ENCODE results near the gene GAS2L1. TPM values are rescaled to one million over a fixed set of nuclear protein-coding genes. Genes with fewer than 3 reads are reported as not detected.

GAS2L1 gene
- total RNA-seq, 1 donor: 11.6 TPM

GRCh38 chr22:29275819-29276565, 30.5 kb upstream of the GAS2L1 start:
- H3K27me3 ChIP-seq (ENCODE audit: insufficient read depth, low read length): no peaks in the 10 kb centered on the region
- H4K20me1 ChIP-seq (ENCODE audit: insufficient read depth, low read length): peaks cover 90% of the 10 kb centered on the region
- H3K36me3 ChIP-seq (ENCODE audit: insufficient read depth, low read length): peaks cover 92% of the 10 kb centered on the region
- peaks cover 15% of the 10 kb centered on the region for H3K4me1 ChIP-seq (ENCODE audit: insufficient read depth, low read length)
- no peak overlapping the region for H3K4me2 ChIP-seq (ENCODE audit: insufficient read depth, low read length)
- H3K27ac ChIP-seq (ENCODE audit: low read depth, low read length): no peak overlapping the region
- no peak for TF ChIP-seq CTCF (IDR thresholded peaks at IDR 0.05; ENCODE audit: extremely low read depth, low read depth, low read length)
- H2AFZ ChIP-seq (ENCODE audit: low read length): no peak overlapping the region
- DNase-seq (ENCODE audit: insufficient read length, low spot score, missing footprints): no peak
- H3K4me3 ChIP-seq (ENCODE audit: insufficient read depth, low read length): no peak overlapping the region
- no peaks in the 10 kb centered on the region for H3K9me3 ChIP-seq (ENCODE audit: low read depth, low read length)
- peaks cover 96% of the 10 kb centered on the region for H3K79me2 ChIP-seq (ENCODE audit: insufficient read depth, low read length)

GRCh38 chr22:29277927-29278326, 28.5 kb upstream of the GAS2L1 start:
- Histone ChIP-seq H3K27me3 (ENCODE audit: insufficient read depth, low read length) (no peaks in the 10 kb centered on the region), H4K20me1 (ENCODE audit: insufficient read depth, low read length) (peaks cover 79% of the 10 kb centered on the region), H3K4me2 (ENCODE audit: insufficient read depth, low read length) (no peak overlapping the region), H3K79me2 (ENCODE audit: insufficient read depth, low read length) (peaks cover 91% of the 10 kb centered on the region), H3K4me1 (ENCODE audit: insufficient read depth, low read length) (no peaks in the 10 kb centered on the region), H3K36me3 (ENCODE audit: insufficient read depth, low read length) (peaks cover 87% of the 10 kb centered on the region), H3K9me3 (ENCODE audit: low read depth, low read length) (no peaks in the 10 kb centered on the region), H3K4me3 (ENCODE audit: insufficient read depth, low read length) (no peak overlapping the region), H2AFZ (ENCODE audit: low read length) (no peak overlapping the region), H3K27ac (ENCODE audit: low read depth, low read length) (no peak overlapping the region)
- no peak for TF ChIP-seq CTCF (IDR thresholded peaks at IDR 0.05; ENCODE audit: extremely low read depth, low read depth, low read length)
- DNase-seq (ENCODE audit: insufficient read length, low spot score, missing footprints): no peak

GRCh38 chr22:29284196-29284595, 22.3 kb upstream of the GAS2L1 start:
- H3K4me2 ChIP-seq (ENCODE audit: insufficient read depth, low read length): no peak overlapping the region
- no peaks in the 10 kb centered on the region for H3K27me3 ChIP-seq (ENCODE audit: insufficient read depth, low read length)
- peaks cover 83% of the 10 kb centered on the region for H3K36me3 ChIP-seq (ENCODE audit: insufficient read depth, low read length)
- H3K4me1 ChIP-seq (ENCODE audit: insufficient read depth, low read length): no peaks in the 10 kb centered on the region
- TF ChIP-seq CTCF (IDR thresholded peaks at IDR 0.05; ENCODE audit: extremely low read depth, low read depth, low read length): no peak
- peaks cover 35% of the 10 kb centered on the region for H4K20me1 ChIP-seq (ENCODE audit: insufficient read depth, low read length)
- H3K4me3 ChIP-seq (ENCODE audit: insufficient read depth, low read length): no peak overlapping the region
- DNase-seq (ENCODE audit: insufficient read length, low spot score, missing footprints): no peak
- H3K27ac ChIP-seq (ENCODE audit: low read depth, low read length): no peak overlapping the region
- H2AFZ ChIP-seq (ENCODE audit: low read length): no peak overlapping the region
- H3K79me2 ChIP-seq (ENCODE audit: insufficient read depth, low read length): peaks cover 83% of the 10 kb centered on the region
- H3K9me3 ChIP-seq (ENCODE audit: low read depth, low read length): no peaks in the 10 kb centered on the region

GRCh38 chr22:29288837-29289236, 17.6 kb upstream of the GAS2L1 start:
- no peaks in the 10 kb centered on the region for H3K27me3 ChIP-seq (ENCODE audit: insufficient read depth, low read length)
- peaks cover 19% of the 10 kb centered on the region for H4K20me1 ChIP-seq (ENCODE audit: insufficient read depth, low read length)
- peaks cover 75% of the 10 kb centered on the region for H3K79me2 ChIP-seq (ENCODE audit: insufficient read depth, low read length)
- no peak for DNase-seq (ENCODE audit: insufficient read length, low spot score, missing footprints)
- no peak overlapping the region for H3K27ac ChIP-seq (ENCODE audit: low read depth, low read length)
- peaks cover 93% of the 10 kb centered on the region for H3K36me3 ChIP-seq (ENCODE audit: insufficient read depth, low read length)
- no peak overlapping the region for H2AFZ ChIP-seq (ENCODE audit: low read length)
- H3K4me2 ChIP-seq (ENCODE audit: insufficient read depth, low read length): no peak overlapping the region
- no peaks in the 10 kb centered on the region for H3K4me1 ChIP-seq (ENCODE audit: insufficient read depth, low read length)
- H3K4me3 ChIP-seq (ENCODE audit: insufficient read depth, low read length): no peak overlapping the region
- TF ChIP-seq CTCF (IDR thresholded peaks at IDR 0.05; ENCODE audit: extremely low read depth, low read depth, low read length): no peak
- H3K9me3 ChIP-seq (ENCODE audit: low read depth, low read length): no peaks in the 10 kb centered on the region
